Activated CD4-positive, CD25-positive, alpha-beta regulatory T cell treated with anti-CD3 and anti-CD28 coated beads, Interleukin-2, amount 50 U/mL, for 16 hours (primary cell): ENCODE data around the gene KIAA0408.

ENCODE experiments used
- DNase-seq: peaks from one replicate; pipeline ENCODE4 v3.0.0-alpha.2; 2020; ENCODE audit warnings: low read depth, low spot score

Gene KIAA0408

GRCh38 chr6:127459231-127459641 is at the start of gene KIAA0408:
KIAA0408 (minus strand) TSS chr6:127459389; CDS start chr6:127453981, 5,408 bp downstream.
- no peak for DNase-seq

DNA sequence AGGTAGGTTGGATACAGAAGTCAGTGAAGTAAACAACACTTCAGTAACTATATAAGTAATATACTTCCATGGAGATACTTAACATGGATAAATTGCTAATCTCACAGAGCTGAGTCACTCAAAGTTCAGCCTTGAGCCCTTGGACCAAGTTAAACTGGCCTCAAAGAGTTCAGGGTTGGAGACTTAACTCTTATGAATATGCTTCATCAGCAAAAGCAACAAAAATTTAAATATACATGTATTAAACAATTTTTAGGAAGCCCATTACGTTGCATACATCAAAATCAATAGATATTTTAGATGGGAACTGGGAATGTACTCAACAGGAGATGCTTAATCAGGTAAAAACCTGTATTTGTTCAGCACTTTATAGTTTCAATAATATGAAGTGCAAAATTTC is 47.7 kb upstream of the KIAA0408 start:
- DNase-seq: no peak

GRCh38 chr6:127503022-127503421 is 43.8 kb upstream of the KIAA0408 start:
- DNase-seq: no peak

DNA sequence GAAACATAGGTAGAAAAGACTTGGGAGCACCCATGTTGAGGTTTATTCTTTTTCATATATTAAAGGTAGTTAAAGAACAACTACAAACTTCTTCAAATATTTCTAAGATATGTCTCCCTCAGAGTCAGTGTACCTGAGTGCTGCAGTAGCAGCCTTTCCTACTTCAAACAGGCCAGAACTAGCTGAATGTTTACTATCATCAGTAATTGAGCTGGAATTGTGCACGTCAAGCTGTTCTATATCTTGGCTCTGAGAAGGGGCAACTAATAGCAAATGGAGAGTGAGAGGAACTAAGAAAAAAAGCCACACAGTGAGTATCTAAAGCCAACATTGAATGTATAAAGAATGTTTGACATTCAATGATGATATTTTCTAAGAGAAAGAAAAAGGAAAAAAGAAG is 38.2 kb upstream of the KIAA0408 start:
- DNase-seq: no peak

- DNase-seq: no peak
These were observed 37.3 kb upstream of the KIAA0408 start for GRCh38 chr6:127496471-127496870.

DNA sequence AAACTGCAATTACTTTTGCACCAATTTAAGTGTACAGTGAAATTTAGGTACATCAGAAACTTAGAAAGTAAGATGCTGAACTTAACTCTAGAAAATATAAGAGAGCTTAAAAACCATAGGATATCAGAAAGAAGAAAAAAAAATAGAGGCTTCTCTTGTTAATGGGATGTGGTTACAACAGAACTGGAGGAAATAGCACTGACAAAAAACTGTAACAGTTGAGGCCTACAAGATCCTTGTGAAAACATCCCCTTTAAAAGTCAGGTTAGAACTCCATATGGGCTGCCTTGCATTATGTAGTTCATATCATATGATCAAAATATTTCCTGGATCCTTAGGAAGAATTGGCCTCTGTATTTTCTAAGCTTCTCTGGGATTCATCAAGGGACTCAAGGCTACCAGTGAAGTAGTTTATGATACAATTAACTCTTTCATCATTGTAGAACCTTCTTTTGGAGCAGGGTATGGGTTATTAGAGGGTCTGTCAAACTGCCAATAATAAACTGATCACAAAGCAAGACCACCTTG is 35.1 kb upstream of the KIAA0408 start:
- no peak for DNase-seq

DNA sequence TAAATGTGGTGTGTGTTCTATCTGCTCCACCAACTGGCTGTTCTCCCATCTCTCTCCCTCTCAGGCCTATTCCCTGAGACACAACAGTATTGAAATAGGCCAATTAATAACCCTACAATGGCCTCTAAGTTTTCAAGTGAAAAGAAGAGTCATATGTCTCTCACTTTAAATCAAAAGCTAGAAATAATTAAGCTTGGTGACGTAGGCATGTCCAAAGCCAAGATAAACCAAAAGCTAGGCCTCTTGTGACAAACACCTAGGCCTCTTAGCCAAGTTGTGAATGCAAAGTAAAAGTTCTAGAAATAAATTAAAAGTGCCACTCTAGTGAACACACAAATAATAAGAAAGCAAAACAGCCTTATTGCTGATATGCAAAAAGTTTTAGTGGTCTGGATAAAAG is 30.1 kb upstream of the KIAA0408 start:
- DNase-seq: no peak

DNA sequence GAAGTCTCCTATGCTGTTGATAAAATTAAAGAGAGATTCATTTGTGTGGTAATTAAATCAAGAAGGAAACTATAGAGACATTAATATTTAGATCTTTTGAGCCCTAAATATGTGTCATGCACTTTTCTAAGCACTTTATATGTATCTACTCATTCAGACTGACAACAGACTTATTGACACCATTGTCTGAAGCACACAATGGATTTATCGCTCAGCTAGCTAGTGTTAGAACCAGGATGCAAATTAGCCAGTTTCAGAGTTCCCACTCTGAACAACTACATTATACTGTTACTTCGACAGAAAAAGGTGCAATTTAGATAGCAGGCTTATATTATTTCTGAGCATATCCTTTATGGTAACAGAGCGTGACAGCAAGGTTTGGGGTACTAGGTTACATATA is 27.7 kb upstream of the KIAA0408 start:
- DNase-seq: no peak

GRCh38 chr6:127484212-127484863 is 25.1 kb upstream of the KIAA0408 start:
- DNase-seq: no peak

GRCh38 chr6:127483399-127484055 is 24.3 kb upstream of the KIAA0408 start:
- no peak for DNase-seq

DNA sequence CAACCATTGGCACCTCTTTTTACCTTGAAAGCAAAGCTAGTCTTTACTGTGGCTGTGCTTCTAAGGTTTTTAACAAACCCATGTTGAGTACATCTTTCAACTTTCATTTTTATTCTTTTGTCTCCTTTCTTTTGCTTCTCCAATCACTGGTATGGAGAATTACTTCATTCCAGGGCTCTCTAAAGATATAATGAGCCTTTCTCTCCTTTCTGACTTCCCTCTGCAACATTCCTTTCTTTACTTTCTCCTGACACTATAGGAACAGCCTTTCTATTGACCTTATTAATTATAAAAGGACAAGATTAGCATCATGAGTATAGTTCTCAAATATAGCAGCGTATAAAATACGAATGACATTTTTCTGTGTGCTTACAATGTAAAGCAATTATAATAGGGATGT is 23.1 kb upstream of the KIAA0408 start:
- DNase-seq: no peak

- DNase-seq: no peak
These were observed 22.4 kb upstream of the KIAA0408 start for GRCh38 chr6:127481628-127482027.

- DNase-seq: no peak
These were observed 21.9 kb upstream of the KIAA0408 start for GRCh38 chr6:127481111-127481510.

- DNase-seq: no peak
These were observed 18.5 kb upstream of the KIAA0408 start for GRCh38 chr6:127477658-127478057.

GRCh38 chr6:127475823-127476176 is 16.6 kb upstream of the KIAA0408 start:
- DNase-seq: no peak

DNA sequence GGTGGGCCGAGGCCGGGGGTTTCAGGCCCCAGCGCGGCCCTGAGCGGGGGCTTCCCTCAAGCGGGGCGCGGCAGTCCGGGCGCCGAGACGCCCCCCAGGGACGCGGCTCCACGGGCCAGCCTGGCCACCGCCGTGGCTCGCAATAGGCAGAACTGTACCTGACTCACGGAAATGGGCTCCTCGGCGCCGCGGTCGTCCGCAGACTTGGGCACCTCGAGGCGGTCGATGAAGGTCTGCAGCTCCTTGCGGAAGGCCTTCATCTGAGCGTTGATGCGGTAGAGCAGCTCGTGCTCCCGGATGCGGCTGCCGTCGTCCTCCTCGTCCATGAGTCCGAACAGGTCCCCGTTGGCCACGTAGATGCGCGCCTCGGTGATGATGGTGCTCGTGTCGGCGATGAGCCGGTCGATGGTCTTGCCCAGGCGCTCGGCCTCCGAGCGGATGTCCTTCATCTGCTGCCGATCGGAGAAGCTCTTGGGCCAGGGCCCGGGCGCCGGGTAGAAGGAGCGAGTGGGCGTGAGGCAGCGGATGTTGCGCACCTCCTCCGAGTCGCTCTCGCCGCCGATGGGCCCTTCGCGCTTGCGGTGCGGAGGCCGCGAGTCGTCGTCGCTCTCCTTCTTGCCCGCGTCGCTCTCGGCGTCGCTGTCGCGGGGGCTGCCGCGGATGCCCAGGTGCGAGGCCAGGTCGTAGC is 16.1 kb upstream of the KIAA0408 start:
- DNase-seq: no peak

DNA sequence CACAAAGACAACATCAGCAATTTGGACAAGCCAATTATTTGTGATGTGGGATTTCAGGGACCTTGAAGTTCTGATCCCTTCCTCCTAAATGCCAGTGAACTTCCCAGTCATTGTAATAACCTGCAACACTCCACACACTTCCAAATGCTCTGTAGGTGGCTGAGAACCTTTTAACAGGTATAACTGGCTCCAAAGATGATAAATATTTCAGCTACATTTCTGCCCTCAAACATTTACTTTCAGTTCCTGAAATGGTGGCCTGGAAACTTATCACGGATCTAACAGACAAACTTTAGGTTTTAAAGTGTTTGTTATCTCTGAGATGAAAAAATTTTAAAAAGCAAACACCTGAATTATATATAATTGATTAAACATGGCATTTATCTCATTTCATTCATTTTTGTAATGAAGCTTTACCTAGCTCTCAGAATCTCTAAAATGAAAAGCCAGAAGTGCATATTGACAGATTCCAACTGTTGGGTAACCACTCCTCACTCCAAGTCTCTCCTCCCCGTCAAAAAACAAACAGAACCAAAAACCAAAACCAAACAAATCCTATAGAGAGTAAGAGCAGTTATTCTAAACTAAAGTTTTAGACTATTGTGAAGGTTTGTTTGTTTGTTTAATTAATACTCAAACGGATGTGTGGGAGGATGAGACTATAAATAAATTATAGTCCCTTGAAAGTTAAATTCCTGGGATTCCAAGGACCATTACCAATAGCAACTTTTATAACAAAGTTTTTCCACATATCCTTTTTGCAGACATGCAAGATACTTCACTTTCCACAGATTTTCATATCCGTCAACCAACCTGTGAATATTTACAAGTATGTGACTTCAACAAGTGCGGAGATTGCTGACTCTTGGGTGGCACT is 12.4 kb upstream of the KIAA0408 start:
- no peak for DNase-seq

- no peak for DNase-seq
These were observed 9.7 kb upstream of the KIAA0408 start for GRCh38 chr6:127468936-127469335.

- DNase-seq: no peak
These were observed 7.2 kb upstream of the KIAA0408 start for GRCh38 chr6:127466416-127466815.

DNA sequence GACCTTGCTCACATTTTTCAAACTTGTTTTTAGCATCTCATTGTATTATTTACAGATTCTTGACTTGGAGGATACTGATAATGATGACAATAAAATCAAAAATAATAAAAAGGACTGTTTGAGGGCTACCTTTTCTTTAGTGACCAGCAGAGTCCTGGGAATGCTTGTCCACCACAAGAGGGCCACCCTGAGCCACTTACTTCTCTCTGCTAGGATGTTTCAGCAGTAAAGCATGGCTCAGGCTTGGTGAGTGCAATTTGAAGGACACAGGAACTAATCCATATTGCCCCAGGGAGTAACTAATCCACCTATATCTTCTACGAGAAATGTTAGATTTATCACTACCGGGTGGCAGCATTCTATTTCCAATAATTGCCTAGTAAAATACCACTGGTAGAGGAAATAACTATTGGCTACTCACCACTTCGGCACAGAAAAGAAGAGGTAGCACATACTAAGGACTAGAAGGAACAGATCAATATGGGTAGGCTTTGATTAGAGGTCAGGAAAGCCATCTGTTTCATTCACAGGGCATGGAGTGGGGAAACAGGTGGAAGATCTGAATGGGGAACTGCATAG is 5.8 kb upstream of the KIAA0408 start:
- DNase-seq: peak; percentile 31

- DNase-seq: no peak
These were observed 5.1 kb upstream of the KIAA0408 start for GRCh38 chr6:127464161-127464880.
